HG02623 (cell line): ENCODE results near the gene CRABP1.

Experiments
- ATAC-seq: cut with Tn5 transposase; IDR thresholded peaks from one replicate; pipeline ENCODE4 v1.9.1; 2021; ENCODE audit warnings: moderate library complexity; ENCODE audit not compliant: unreplicated experiment

Gene CRABP1

DNA sequence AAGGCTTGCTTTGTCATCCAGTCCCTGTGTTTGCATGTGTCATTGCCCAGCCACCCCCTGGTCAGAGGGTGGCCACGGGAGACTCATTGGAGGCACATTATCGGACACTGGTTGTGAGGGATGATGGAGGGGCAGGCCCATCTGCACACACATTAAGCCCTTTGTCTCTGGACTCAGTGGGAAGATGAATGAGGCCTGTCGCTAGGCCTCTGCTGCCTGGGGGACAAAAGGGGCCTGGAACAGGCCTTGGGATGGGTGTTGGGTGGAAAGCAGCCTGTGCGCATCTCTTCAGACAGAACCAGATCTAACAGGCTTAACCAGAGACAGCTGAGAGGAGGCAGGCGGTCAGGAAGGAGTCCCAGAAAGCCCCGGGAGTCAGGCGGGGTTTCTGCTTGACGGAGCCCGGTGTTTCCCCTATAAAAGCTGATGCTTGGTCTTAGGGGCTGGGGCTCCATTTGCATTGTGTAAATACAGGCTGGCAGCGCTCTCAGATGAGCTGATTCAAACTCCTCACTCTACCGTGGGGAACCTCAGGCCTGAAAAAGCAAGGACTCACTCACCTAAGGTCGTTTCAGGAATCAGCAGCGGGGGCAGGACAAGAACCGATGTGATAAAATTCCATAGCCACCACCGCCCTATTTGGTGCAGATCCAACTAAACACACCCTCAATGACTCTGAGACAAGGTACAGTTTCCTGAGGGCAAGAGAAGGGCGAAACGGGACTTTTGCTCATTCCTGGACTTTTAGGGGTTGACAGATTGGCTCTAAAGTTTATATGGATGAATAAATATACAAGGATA is 23.7 kb upstream of the CRABP1 start:
- ATAC-seq, result no peak

DNA sequence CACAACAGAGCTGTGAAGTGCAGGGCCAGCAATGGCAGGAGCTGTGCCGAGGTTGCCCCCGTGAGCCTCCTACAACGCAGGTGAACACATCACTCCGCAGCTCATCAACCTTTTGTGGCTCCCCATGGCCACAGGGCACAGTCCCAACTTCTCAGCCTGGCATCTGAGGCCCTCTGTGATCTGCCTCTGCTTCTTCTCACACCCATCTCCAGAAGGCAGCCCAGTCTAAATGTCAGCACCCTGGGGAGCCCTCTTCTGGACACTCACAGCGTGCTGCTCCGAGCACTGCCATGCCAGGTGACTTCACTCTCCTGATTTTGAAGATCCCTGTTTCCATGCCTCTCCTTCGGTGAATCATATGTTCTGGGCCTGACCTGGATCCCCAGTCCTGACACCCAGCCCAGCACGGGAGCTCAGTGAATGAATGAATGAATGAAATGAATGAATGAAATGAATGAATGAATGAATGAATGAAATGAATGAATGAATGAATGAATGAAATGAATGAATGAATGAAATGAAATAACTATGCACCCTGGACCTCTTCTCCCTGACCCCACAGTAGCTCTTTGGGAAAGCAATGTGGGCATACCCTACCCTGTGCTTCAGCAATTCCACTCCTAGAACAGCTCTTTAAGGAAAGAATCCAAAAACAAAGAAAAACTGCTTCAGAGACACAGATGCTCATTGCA is 22.9 kb upstream of the CRABP1 start:
- ATAC-seq, result no peak

DNA sequence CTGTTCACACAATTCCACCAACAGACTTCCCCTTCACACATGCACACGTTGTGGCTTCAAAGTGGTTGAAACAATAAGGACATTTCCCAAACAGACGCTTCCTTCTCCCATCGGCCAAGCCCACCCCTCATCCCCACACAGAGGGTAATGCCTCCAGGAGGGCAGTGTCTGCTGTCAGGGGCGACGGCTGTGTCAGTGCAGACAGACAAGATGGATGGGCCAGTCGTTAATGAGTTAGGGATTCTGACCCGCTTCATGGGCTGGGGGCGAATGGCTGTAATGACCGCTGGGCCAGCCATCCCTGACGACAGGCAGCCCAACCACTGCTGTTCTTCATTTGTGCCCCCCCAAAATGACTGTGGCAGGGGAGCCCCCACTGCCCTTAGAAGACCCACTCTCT is 20.6 kb upstream of the CRABP1 start:
- ATAC-seq, result no peak

DNA sequence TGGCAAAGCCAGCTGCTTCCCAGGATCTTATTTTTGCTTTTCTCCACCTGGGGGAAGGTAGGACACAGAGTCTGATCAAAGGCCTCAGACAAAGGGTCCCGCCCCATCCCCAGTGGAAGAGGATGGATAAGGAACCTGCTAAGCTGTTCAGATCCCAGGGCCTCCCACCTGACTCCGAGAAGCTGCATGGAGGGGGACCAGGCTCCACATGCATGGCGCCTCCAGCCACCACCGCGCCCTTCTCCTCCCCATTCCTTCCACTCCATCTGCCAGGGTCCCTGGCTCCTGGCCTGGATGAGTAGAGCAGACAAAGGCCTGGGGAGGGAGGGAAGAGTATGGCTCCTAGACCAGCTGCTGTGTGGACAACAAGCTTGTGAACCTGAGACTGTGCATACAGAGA is 20.0 kb upstream of the CRABP1 start:
- no peak for ATAC-seq

DNA sequence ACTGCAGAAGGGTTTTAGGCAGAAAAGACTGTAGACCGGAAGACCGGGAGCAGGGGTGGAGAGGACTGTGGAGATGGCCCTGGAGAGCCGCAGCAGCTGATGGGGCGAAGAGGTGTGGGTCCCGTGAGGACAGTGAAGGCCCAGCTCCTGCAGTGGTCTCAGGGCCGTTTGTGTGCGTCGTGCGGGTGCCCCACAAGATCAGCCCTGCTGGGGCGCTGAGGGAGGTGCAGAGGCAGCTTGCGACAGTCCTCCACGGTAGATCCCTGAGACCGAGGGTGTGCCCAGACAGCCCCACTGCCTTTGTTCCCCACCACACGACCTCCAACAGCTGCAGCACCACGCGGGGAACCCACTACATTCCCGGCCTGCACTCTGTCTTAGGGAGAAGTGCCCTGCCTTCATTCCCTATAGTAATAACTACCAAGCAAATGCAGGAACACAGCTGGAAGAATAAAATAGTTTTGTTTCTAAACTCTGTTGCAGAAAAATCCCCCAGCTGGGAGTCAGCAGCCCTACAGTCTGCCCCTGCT is 19.0 kb upstream of the CRABP1 start:
- no peak for ATAC-seq

DNA sequence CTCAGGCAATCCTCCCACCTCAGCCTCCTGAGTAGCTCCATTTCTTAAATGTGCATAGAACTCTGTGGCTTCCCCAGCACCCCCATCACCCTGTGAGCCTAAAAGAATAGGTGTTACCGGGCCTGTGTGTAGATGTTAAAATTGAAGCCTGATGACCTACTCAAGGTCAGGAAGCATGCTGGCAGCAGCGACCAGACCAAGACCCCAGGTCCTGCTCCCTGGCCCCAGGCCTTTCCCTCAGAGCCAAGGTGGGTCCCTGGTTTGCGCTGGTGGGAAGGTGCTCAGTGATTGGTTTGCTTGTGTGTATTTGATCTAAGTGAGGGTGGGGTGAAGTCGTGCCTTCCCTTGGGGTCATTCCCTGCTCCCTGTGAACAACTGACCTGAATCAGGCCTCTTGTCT is 18.4 kb upstream of the CRABP1 start:
- ATAC-seq, result no peak

DNA sequence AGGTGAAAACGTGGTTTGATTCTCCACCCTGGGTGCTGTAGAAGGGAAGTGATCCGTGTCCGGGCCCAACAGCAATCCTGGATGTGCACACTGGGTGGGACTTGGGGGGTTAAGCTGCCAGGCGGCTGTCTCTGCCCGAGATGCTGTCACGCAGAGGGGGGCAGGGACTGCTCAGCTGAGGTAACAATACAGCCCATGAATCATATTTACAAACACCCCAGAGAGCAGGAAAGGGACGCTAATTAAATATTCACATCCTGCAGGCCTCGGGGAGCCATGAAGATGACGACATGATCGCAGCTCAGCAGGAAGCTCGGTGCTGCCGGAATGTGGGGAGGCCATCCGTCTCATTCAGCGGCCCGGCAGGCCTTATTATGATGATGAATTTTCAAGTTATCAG is 17.9 kb upstream of the CRABP1 start:
- ATAC-seq, result no peak

DNA sequence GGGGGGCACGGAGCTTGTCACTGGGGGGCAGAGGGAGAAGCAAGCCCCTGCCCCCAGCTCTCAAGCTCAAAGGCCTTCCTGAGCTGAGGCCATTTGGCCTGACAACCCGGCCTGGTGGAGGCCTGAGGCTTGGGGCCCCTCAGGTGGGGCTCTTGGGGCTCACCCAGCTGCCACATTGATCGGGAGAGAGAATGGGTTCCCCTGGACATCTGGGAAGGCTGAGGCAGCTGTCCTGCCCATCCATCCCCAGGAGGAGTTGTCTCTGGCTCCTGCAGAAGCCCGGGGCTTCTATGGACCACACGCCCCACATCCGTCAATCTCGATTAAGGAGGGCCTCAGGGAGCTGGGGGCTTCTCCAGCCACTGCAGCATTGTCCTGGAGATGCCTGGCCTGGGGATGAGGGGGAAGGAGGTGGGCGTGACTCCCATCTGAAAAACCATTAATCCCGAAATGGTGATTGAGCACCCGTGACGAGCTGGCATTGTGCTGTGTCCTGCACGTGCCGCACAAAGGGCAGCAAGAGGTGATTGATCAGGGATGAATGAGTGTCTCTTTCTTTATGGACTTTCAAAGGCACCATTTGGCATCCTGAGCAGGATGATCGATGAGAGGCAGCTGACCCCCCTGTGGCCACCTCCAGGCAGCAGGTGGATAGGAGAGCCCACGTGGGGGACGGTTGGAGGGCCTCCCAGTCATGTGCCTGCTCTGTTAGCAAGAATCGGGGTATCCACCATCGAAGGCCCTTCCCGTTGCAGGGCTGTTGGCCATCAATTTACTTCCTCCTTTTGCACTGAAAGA is 17.2 kb upstream of the CRABP1 start:
- no peak for ATAC-seq

DNA sequence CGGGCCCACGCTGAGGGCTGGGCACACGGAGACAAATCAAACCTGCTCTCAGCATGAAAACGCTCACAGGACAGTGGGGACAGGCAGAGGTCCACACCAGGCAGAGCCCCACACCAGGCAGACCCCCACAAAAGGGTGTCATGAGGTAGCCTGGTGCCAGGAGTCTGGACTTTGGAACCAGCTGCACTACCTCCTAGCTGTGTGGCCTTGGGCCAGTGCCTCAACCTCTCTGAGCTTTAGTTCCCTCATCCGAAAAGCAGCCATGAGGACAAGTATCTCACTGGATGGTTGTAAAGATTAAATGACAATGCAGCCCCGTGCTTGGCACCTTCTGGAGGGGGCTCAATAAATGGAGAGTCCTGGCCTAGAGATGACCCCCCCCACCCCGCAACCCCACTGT is 16.5 kb upstream of the CRABP1 start:
- ATAC-seq, result no peak

DNA sequence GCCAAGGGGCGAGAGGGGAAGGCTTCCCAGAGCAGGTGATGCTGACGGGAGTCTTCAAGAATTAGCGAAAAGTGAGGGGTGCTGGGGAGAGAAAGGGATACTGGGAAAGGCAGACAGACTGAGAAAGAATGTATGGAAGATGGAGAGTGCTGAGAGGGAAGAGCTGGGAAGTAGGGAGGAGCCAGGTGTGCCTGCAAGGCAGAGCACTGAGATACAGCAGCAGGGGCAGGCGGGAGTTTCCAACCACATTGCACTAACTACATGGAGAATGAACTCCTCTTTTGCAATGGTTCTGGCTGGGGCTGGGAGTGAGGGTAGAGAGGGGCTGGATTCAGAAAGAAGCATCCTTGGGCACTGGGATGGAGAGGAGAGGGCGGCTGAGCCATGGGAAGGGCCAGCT is 16.0 kb upstream of the CRABP1 start:
- ATAC-seq, result no peak

DNA sequence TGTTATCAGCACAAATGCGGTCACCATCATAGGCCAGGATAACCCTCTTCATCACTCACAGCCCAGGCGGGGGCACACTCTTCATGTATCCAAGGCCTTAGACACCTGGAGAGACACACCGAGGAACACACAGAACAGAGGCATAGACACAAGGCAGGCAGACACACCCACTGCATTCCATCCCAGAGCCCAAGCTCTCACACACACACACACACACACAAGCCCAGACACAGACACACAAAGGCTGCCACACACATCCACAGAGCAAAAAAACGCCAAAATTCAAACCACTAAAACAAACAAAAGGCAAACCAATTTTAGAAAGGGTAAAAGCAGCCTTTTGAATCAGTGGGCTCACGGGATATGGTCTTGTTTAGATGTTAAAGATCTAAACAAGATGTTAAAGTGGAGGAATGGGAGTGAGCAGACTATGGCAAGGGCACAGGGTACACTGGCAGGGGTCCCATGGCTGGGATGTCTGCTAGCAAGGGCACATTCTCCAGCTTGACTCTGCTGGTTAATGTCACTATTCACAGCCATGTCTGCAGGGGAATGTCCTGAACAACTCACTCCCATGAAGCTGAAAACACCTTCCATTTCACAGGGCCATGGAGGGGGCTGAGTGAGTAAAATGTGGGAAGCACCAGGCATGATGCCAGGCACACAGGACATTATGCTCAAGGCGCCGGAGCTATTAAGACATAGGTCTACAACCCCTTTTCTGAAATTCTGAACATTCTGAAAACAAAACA is 14.9 kb upstream of the CRABP1 start:
- no peak for ATAC-seq

DNA sequence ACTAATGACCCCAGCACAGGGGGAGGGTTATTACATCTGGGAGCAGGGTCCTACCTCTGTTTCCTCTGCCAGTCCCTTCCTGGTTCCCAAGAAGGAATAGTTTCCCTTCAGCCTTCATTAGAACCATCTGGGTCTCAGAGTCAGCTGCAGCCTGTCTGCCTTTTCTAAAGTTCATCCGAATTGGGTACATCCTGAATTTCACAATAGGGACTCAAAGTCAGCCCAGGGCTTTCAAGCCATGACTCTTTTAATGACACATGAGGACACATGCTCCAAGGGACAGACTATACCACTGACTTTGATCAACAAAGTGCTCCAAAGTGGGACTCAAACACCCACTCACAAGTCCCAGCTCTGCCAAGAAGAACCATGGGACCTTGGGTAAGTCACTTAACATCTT is 12.7 kb upstream of the CRABP1 start:
- no peak for ATAC-seq

DNA sequence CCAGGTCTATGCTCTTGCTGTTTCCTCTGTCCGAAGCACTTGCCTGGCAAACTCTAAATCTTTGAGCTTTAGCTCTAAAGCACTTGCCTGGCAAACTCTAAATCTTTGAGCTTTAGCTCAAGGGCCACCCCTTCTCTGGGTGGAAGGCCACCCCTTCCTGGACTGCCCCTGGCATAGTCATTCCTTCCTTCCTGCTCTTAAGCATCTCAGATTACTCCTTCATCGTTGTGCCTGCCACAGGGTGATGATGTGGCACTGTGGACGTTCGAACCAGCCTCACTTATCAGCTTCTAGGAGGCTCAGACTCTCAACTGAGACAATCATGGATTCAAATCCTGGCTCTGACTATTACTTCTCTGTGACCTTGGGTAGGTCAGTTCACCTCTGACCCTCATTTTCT is 10.5 kb upstream of the CRABP1 start:
- no peak for ATAC-seq

DNA sequence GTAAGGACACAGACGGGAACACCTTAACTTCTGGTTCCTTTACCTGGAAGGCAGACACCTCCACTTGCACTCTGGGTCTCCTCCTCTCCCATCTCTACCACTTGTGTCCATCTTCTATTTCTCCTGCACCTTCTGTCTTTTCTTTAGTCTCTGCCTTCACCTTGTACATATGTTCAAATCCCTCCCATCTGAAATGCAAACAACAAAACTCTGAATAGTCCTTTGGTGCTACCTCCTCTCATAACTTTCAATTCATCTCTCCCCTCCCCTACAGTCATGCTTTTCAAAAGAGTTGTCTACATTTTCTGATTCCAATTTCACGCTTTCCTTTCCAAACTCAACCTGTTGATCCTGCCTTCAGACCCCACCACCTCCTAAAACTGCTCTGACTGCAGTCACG is 5.3 kb upstream of the CRABP1 start:
- ATAC-seq, result no peak

DNA sequence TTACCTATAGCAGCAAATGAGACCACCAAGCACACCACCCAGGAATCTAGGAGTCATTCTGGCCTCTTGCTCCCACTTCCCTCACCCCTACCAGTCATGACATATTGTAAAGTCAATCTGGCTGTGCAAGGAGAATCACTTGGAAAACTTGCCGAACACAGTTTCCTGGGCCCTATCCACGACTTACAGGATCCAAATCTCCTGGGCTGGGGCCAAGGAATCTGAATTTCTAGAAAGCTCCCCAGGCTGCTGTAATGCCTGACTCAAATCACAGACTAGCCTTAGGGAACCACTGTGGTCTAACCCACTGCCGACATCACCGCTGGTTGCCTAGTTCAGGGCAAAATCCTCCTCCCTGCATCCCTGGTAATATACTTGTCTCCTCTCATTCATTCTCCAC is 4.2 kb upstream of the CRABP1 start:
- ATAC-seq, result no peak

DNA sequence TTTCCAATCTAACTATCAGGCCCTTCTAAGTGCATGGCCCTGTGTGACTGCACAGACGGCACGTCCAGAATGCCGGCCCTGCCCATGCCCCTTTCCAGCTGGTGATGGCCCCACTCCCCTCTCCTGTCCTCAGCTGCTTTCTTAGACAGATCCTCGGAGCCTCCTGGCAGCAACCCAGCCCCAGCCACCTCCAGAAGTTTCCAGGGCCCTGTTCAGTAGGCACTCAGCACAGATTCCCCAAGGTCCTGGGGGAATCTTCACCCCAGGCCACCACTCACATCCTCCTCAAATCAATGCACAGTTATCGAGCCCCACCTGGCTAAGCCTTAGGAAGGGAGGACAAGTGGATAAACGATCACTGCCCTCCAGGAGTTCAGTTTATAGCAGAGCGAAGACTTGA is 1.4 kb upstream of the CRABP1 start:
- no peak for ATAC-seq

DNA sequence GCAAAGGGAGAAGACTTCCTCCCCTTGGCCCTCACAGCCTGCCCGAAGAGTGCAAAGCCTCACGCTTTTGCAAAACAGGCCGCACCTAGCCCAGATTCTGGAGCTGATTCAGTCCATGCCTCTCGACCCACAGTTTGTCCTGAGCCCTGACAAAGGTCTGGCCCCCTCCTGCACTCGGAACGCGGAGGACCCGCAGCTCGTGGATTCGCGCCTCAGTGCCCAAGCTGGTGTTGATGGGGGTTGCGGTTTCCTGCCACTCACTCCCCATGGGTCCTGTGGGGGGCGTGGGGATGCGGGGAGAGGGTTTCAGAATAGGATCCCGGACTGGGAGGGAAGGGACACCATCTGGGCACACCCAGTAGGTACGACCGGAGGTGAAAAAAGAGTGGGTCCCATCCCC is 594 bp upstream of the CRABP1 start:
- ATAC-seq, result no peak

DNA sequence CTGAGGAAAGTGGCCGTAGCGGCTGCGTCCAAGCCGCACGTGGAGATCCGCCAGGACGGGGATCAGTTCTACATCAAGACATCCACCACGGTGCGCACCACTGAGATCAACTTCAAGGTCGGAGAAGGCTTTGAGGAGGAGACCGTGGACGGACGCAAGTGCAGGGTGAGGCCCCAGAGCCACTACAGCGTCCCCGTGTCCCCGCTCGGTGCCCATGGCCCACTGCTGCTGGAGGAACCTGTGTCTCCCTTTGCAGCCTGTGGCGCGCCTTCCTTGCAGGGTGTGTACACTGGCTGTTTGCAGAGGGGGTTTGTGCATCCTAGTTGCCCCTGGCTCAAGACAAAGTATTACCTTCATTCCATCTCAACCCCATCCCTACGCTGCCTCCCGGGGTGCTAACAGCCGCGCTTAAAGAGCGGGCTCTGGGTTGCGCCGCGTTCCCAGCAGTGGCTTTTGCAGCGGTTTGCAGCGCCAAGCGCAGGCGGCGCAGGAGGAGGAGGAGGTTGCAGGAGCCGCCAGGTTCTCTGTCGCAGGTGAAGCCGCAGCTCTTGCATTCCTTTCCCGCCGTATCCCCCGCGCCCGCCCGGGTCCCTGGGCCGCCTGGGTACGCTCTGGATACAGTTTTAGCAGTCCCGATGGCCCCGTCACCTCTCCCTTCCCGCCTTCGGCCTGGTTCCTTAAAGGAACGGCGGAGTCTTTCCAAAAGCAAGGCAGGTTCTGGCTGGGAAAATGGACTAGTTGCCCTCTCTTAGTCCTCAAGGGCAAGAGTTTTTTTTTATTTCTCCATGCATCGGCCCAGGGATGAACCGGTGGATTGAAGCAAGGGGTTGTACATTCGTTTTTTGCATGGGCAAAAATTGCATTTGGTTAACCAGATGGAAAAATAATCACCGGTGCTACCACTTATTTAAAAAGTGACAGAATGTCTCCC is 1.2 kb downstream of the CRABP1 start:
- ATAC-seq, result no peak

DNA sequence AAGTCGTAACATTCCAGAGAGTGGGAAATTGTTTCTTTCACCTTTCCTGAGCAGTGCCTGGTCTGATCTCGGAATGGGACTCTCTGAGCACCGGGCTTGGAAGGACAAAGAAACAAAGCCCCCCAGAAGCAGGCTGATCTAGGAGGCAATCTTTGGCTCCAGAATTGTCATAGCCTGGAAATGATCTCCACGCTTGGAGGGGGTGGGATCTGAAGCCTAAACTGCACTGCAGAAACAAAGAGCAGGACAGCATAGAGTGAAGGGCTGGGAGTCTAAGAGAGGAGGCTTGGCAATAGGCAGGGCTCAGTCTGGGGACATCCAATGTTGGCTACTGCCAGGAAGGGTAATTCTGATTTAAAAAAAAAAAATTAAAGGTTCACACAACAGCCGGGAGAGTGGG is 1.9 kb downstream of the CRABP1 start:
- ATAC-seq, result no peak
